HCT116 (cell line): ENCODE results near the gene EPHB2. TPM values are rescaled to one million over a fixed set of nuclear protein-coding genes. Genes with fewer than 3 reads are reported as not detected.

ENCODE experiments used
- ATAC-seq: fragments of 200-7000 bp; cut with Tn5 transposase; 2 replicates; pipeline ENCODE4 v1.9.1; 2020; ENCODE audit warnings: mild to moderate bottlenecking, moderate library complexity
- BruUV-seq: library from RNA; stranded (reverse); fragments of 400-500 nt; replicated peaks from 2 replicates; lab custom pipeline; 2021; lab: Mats Ljungman, UMichigan
- CTCF ChIA-PET: fragments of 300-600 bp; sonication (Branson Sonifier 250); formaldehyde crosslinking; loops from one replicate; lab custom pipeline; 2021; ENCODE audit warnings: antibody characterized with exemption; lab: Charles Lee
- POLR2A ChIA-PET: fragments of 300-600, 350-600 bp; sonication (Branson Sonifier 250); formaldehyde crosslinking; loops from one replicate; lab custom pipeline; 2021; ENCODE audit warnings: antibody characterized with exemption; lab: Charles Lee
- RAD21 ChIA-PET, 2 experiments: fragments of 300-600 bp; sonication (Branson Sonifier 250); formaldehyde crosslinking; loops; one replicate each; lab custom pipeline; 2023; ENCODE audit warnings: low total read pairs in 2 of 2; ENCODE audit not compliant: uncharacterized antibody in 2 of 2, unreplicated experiment in 2 of 2, low non-redundant PET in 1 of 2; lab: Charles Lee
- DNase-seq: peaks from one replicate; pipeline ENCODE4 v3.0.0-alpha.2; 2010; ENCODE audit warnings: low read depth, low spot score
- H2AFZ ChIP-seq: fragments of 200-600 bp; shearing (Covaris generic), sonication (generic); 2 replicates; pipeline ENCODE4 v1.6.1; 2017; ENCODE audit warnings: low read depth, mixed run types, mixed read lengths, antibody characterized with exemption, low read length; ENCODE audit not compliant: poor library complexity, severe bottlenecking
- H3K27ac ChIP-seq: 2 replicates; pipeline ENCODE4 v1.5.1; 2012; ENCODE audit warnings: low read depth, low read length
- H3K27me3 ChIP-seq: fragments of 200-600 bp; sonication (generic); 2 replicates; pipeline ENCODE4 v1.6.1; 2016; ENCODE audit warnings: mixed run types, low read length, mixed read lengths; ENCODE audit not compliant: insufficient read depth
- H3K36me3 ChIP-seq, 2 experiments: fragments of 200-500 bp in 1 of 2; fragments of 200-600 bp in 1 of 2; sonication (Bioruptor generic) in 1 of 2; sonication (generic) in 1 of 2; 2 replicates each; pipeline versions ENCODE4 v1.5.1 to v1.6.1; 2014 to 2016; ENCODE audit warnings: low read length in 2 of 2, inconsistent platforms in 1 of 2, mixed read lengths in 1 of 2, mixed run types in 1 of 2; ENCODE audit not compliant: insufficient read depth in 2 of 2, control insufficient read depth in 1 of 2
- H3K4me1 ChIP-seq, 2 experiments: fragments of 200-600 bp in 1 of 2; sonication (generic) in 1 of 2; 2 replicates each; pipeline versions ENCODE4 v1.5.1 to v1.6.1; 2012 to 2017; ENCODE audit warnings: low read length in 2 of 2, inconsistent platforms in 1 of 2, mild to moderate bottlenecking in 1 of 2, mixed read lengths in 1 of 2, mixed run types in 1 of 2, moderate library complexity in 1 of 2; ENCODE audit not compliant: insufficient read depth in 2 of 2, control insufficient read depth in 1 of 2
- H3K4me2 ChIP-seq: fragments of 200-600 bp; sonication (generic); 2 replicates; pipeline ENCODE4 v1.6.1; 2017; ENCODE audit warnings: mixed run types, low read length, mixed read lengths
- H3K4me3 ChIP-seq, 2 experiments: fragments of 200-600 bp in 1 of 2; sonication (generic) in 1 of 2; replicated peaks in 1 of 2; 2 replicates each; pipeline ENCODE4 v1.5.1; 2011 to 2016; ENCODE audit warnings: low read length in 2 of 2, control low read depth in 1 of 2, low read depth in 1 of 2, mild to moderate bottlenecking in 1 of 2, mixed read lengths in 1 of 2, mixed run types in 1 of 2
- H3K79me2 ChIP-seq: fragments of 200-600 bp; sonication (generic); 2 replicates; pipeline ENCODE4 v1.6.1; 2017; ENCODE audit warnings: mild to moderate bottlenecking, mixed run types, low read length, moderate library complexity, mixed read lengths; ENCODE audit not compliant: insufficient read depth
- H3K9ac ChIP-seq: fragments of 200-600 bp; sonication (generic); 2 replicates; pipeline ENCODE4 v1.6.1; 2016; ENCODE audit warnings: low read length, mixed read lengths
- H3K9me2 ChIP-seq: fragments of 200-600 bp; sonication (generic), shearing (Covaris generic); 2 replicates; pipeline ENCODE4 v1.6.1; 2017; ENCODE audit warnings: mixed run types, mild to moderate bottlenecking, moderate library complexity; ENCODE audit not compliant: insufficient read depth
- H3K9me3 ChIP-seq, 2 experiments: fragments of 200-500 bp in 1 of 2; fragments of 200-600 bp in 1 of 2; sonication (Bioruptor generic) in 1 of 2; sonication (generic) in 1 of 2; 2 replicates each; pipeline ENCODE4 v1.6.1; 2014 to 2017; ENCODE audit warnings: low read length in 2 of 2, mixed read lengths in 2 of 2, inconsistent platforms in 1 of 2, low read depth in 1 of 2, mild to moderate bottlenecking in 1 of 2, mixed run types in 1 of 2, moderate library complexity in 1 of 2; ENCODE audit not compliant: control insufficient read depth in 1 of 2, insufficient read depth in 1 of 2
- H4K20me1 ChIP-seq: fragments of 200-600 bp; sonication (generic), shearing (Covaris generic); 2 replicates; pipeline ENCODE4 v1.6.1; 2017; ENCODE audit warnings: mixed run types, mild to moderate bottlenecking, moderate library complexity; ENCODE audit not compliant: insufficient read depth
- ELF1 ChIP-seq: IDR thresholded peaks from 2 replicates; pipeline ENCODE4 v1.6.1; 2012; ENCODE audit warnings: low read depth, borderline replicate concordance
- EZH2 ChIP-seq: fragments of 200-600 bp; sonication (generic); IDR thresholded peaks from 2 replicates; pipeline ENCODE4 v1.6.1; 2017; ENCODE audit warnings: antibody characterized with exemption, mixed run types
- JUND ChIP-seq: IDR thresholded peaks from 2 replicates; pipeline ENCODE4 v1.6.1; 2012
- POLR2A ChIP-seq: IDR thresholded peaks from 2 replicates; pipeline ENCODE4 v1.7.0; 2011; ENCODE audit warnings: borderline replicate concordance; ENCODE audit not compliant: insufficient read depth, insufficient read length; ENCODE audit errors: extremely low read depth
- POLR2AphosphoS5 ChIP-seq: IDR thresholded peaks from 2 replicates; pipeline ENCODE4 v1.6.1; 2011; ENCODE audit warnings: mild to moderate bottlenecking, low read depth, low read length, moderate library complexity
- RAD21 ChIP-seq: IDR thresholded peaks from 2 replicates; pipeline ENCODE4 v1.6.1; 2012; ENCODE audit warnings: low read depth, mild to moderate bottlenecking
- REST ChIP-seq: IDR thresholded peaks from 2 replicates; pipeline ENCODE4 v1.6.1; 2012; ENCODE audit warnings: low read depth
- YY1 ChIP-seq: IDR thresholded peaks from 2 replicates; pipeline ENCODE4 v1.6.1; 2011; ENCODE audit warnings: low read length, low read depth, moderate library complexity, mild to moderate bottlenecking; ENCODE audit not compliant: insufficient replicate concordance; ENCODE audit errors: extremely low read depth
- ZBTB33 ChIP-seq: IDR thresholded peaks from 2 replicates; pipeline ENCODE4 v1.6.1; 2011; ENCODE audit warnings: mild to moderate bottlenecking, low read length, moderate library complexity; ENCODE audit not compliant: insufficient replicate concordance; ENCODE audit errors: extremely low read depth
- intact Hi-C: fragments of 100-400 bp; cut with micrococcal nuclease; formaldehyde crosslinking; loops from 2 replicates; pipeline ENCODE4 v1.10.0; 2022
- total RNA-seq: library from RNA; stranded (reverse); gene quantifications from one replicate; pipeline ENCODE4 v1.2.1, GENCODE V29; 2021; ENCODE audit not compliant: unreplicated experiment
- TF ChIP-seq, protein P1 (sequence below), 3 experiments: fragments of 200-600 bp in 1 of 3; sonication (generic) in 1 of 3; IDR thresholded peaks in 2 of 3; conservative IDR thresholded peaks in 1 of 3; 2 replicates each; pipeline ENCODE4 v1.5.1; 2012 to 2017; ENCODE audit warnings: low read depth in 2 of 3, low read length in 2 of 3, antibody characterized with exemption in 1 of 3, borderline replicate concordance in 1 of 3, control low read depth in 1 of 3, mild to moderate bottlenecking in 1 of 3, mixed read lengths in 1 of 3, mixed run types in 1 of 3, moderate library complexity in 1 of 3; ENCODE audit not compliant: insufficient read depth in 1 of 3

Gene EPHB2
- total RNA-seq, 1 experiment from 2014 or later, result 19.5 TPM

GRCh38 chr1:22886211-22886610, 175.6 kb downstream of the EPHB2 start:
- ChIA-PET RAD21 (no interaction called here), POLR2A (no interaction called here), CTCF (interaction anchor here (0.7 kb wide), 1 partner anchor 209 kb away, joined by 5 read pairs; no protein-coding TSS in a partner anchor)
- Histone ChIP-seq H3K27me3 (no peaks in the 10 kb centered on the region), H4K20me1 (no peaks in the 10 kb centered on the region), H3K79me2 (no peaks in the 10 kb centered on the region), H3K4me3 (no peak overlapping the region), H3K4me1 (no peaks in the 10 kb centered on the region), H3K9me2 (no peaks in the 10 kb centered on the region), H3K9me3 (no peaks in the 10 kb centered on the region), H2AFZ (no peak overlapping the region), H3K36me3 (no peaks in the 10 kb centered on the region), H3K9ac (no peak overlapping the region), H3K4me2 (no peak overlapping the region), H3K27ac (no peak overlapping the region)
- TF ChIP-seq ZBTB33, result no peak
- TF ChIP-seq EZH2, result no peak
- TF ChIP-seq JUND, result no peak
- no peak for TF ChIP-seq ELF1
- ATAC-seq (no peak), DNase-seq (no peak)
- intact Hi-C loops, result no loop called here
- BruUV-seq, result no TSS peak

DNA sequence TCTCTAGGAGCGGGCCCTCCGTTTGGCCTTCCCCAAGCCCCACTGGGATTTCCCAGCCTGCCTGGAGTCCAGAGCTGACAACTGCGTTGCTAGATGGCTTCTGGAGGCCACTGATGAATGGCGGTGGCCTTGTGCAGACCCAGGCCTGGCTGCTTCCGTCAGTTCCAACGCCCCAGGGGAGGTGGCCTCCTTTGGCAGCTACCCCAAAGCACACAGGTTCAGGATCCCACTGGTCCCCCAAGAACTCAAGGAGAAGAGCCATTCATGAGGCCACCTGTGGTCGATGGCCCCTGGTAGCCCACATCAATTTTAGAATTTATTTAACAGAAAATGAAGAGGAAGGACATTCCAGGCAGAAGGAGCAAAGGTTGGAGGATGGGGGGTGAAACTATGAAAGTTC, 176.9 kb downstream of the EPHB2 start:
- H3K4me2 ChIP-seq, result no peak overlapping the region
- H2AFZ ChIP-seq, result no peak overlapping the region
- no peaks in the 10 kb centered on the region for H4K20me1 ChIP-seq
- POLR2A ChIA-PET, result no interaction called here
- DNase-seq (no peak), ATAC-seq (no peak)
- H3K4me1 ChIP-seq, result no peaks in the 10 kb centered on the region
- H3K27ac ChIP-seq, result no peak overlapping the region
- H3K9me3 ChIP-seq, result no peaks in the 10 kb centered on the region
- intact Hi-C loops, result no loop called here
- H3K27me3 ChIP-seq, result no peaks in the 10 kb centered on the region
- H3K36me3 ChIP-seq, result no peaks in the 10 kb centered on the region
- no peak overlapping the region for H3K9ac ChIP-seq
- BruUV-seq, result no TSS peak
- H3K4me3 ChIP-seq, result no peak overlapping the region
- no peaks in the 10 kb centered on the region for H3K79me2 ChIP-seq
- RAD21 ChIA-PET, result no interaction called here
- TF ChIP-seq REST, result no peak
- no peak for TF ChIP-seq POLR2AphosphoS5
- no peak for TF ChIP-seq YY1
- TF ChIP-seq, protein P1, sequence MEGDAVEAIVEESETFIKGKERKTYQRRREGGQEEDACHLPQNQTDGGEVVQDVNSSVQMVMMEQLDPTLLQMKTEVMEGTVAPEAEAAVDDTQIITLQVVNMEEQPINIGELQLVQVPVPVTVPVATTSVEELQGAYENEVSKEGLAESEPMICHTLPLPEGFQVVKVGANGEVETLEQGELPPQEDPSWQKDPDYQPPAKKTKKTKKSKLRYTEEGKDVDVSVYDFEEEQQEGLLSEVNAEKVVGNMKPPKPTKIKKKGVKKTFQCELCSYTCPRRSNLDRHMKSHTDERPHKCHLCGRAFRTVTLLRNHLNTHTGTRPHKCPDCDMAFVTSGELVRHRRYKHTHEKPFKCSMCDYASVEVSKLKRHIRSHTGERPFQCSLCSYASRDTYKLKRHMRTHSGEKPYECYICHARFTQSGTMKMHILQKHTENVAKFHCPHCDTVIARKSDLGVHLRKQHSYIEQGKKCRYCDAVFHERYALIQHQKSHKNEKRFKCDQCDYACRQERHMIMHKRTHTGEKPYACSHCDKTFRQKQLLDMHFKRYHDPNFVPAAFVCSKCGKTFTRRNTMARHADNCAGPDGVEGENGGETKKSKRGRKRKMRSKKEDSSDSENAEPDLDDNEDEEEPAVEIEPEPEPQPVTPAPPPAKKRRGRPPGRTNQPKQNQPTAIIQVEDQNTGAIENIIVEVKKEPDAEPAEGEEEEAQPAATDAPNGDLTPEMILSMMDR (IDR thresholded peaks at IDR 0.05 in 2 of 3, conservative IDR thresholded peaks at IDR 0.05 in 1 of 3; ENCODE audit: borderline replicate concordance in 1 of 3, insufficient read depth in 1 of 3, low read depth in 2 of 3, low read length in 2 of 3), result no peak
- no peak for TF ChIP-seq RAD21
- TF ChIP-seq POLR2A, result no peak
- H3K9me2 ChIP-seq, result no peaks in the 10 kb centered on the region
- CTCF ChIA-PET, result interaction anchor here (2.1 kb wide), 1 partner anchor 214 kb away, joined by 24 read pairs; no protein-coding TSS in a partner anchor
